Naive thymus-derived CD4-positive, alpha-beta T cell (primary cell): ENCODE measurements around the gene ASAP2. TPM values are rescaled to one million over a fixed set of nuclear protein-coding genes. Genes with fewer than 3 reads are reported as not detected.

Experiments
- ATAC-seq: fragments of 150-1000 bp; cut with Tn5 transposase; 2 replicates; pipeline ENCODE4 v1.10.0; 2021; ENCODE audit warnings: mild to moderate bottlenecking, moderate library complexity
- CTCF ChIA-PET: fragments of 350-600 bp; sonication (Branson Sonifier 250); formaldehyde crosslinking; loops from one replicate; lab custom pipeline; 2021; ENCODE audit warnings: antibody characterized with exemption; lab: Charles Lee
- POLR2A ChIA-PET: fragments of 350-600 bp; sonication (Branson Sonifier 250); formaldehyde crosslinking; loops from one replicate; lab custom pipeline; 2021; ENCODE audit warnings: antibody characterized with exemption, inconsistent platforms; lab: Charles Lee
- DNase-seq, 9 donors: peaks; one replicate each; pipeline versions ENCODE4 v3.0.0 to v3.0.0-alpha.2; 2020 to 2022; ENCODE audit warnings: mixed read lengths in 1 of 9
- H3K27ac ChIP-seq: one replicate; pipeline ENCODE4 v1.7.0; 2013; ENCODE audit warnings: mild to moderate bottlenecking, low read depth, low read length, moderate library complexity
- H3K27me3 ChIP-seq, 2 donors: one replicate each; pipeline ENCODE4 v1.7.0; 2013; ENCODE audit warnings: low read length in 2 of 2, mild to moderate bottlenecking in 2 of 2, moderate library complexity in 2 of 2; ENCODE audit not compliant: control insufficient read depth in 2 of 2, insufficient read depth in 2 of 2
- H3K36me3 ChIP-seq, 3 experiments: 1 replicate in 2 of 3; 2 replicates in 1 of 3; pipeline ENCODE4 v1.7.0; 2013; ENCODE audit warnings: low read length in 3 of 3, mild to moderate bottlenecking in 3 of 3, moderate library complexity in 1 of 3; ENCODE audit not compliant: insufficient read depth in 3 of 3, control insufficient read depth in 2 of 3
- H3K4me1 ChIP-seq, 2 donors: one replicate each; pipeline ENCODE4 v1.7.0; 2013; ENCODE audit warnings: low read length in 2 of 2, mild to moderate bottlenecking in 2 of 2, moderate library complexity in 1 of 2; ENCODE audit not compliant: control insufficient read depth in 2 of 2, insufficient read depth in 2 of 2
- H3K4me3 ChIP-seq: 2 replicates; pipeline ENCODE4 v1.7.0; 2013; ENCODE audit warnings: mild to moderate bottlenecking, low read length
- H3K9me3 ChIP-seq, 3 experiments: 1 replicate in 2 of 3; 2 replicates in 1 of 3; pipeline ENCODE4 v1.7.0; 2013; ENCODE audit warnings: low read length in 3 of 3; ENCODE audit not compliant: control insufficient read depth in 2 of 3
- H3K27ac Mint-ChIP-seq, 9 donors: one replicate each; pipeline ENCODE4 v1.8.0; 2020 to 2022; ENCODE audit warnings: mixed read lengths in 9 of 9, mild to moderate bottlenecking in 8 of 9, moderate library complexity in 5 of 9, inconsistent platforms in 2 of 9
- H3K27me3 Mint-ChIP-seq, 5 donors: one replicate each; pipeline ENCODE4 v1.8.0; 2021 to 2022; ENCODE audit warnings: mixed read lengths in 5 of 5, mild to moderate bottlenecking in 1 of 5
- H3K36me3 Mint-ChIP-seq, 5 donors: one replicate each; pipeline ENCODE4 v1.8.0; 2020 to 2022; ENCODE audit warnings: mixed read lengths in 5 of 5, mild to moderate bottlenecking in 3 of 5, inconsistent platforms in 1 of 5
- H3K4me1 Mint-ChIP-seq, 7 donors: one replicate each; pipeline ENCODE4 v1.8.0; 2020 to 2022; ENCODE audit warnings: mixed read lengths in 7 of 7, mild to moderate bottlenecking in 3 of 7, inconsistent platforms in 1 of 7
- H3K4me3 Mint-ChIP-seq, 10 donors: one replicate each; pipeline ENCODE4 v1.8.0; 2020 to 2022; ENCODE audit warnings: mild to moderate bottlenecking in 10 of 10, mixed read lengths in 10 of 10, moderate library complexity in 6 of 10, inconsistent platforms in 2 of 10
- H3K9me3 Mint-ChIP-seq, 11 donors: one replicate each; pipeline ENCODE4 v1.8.0; 2020 to 2022; ENCODE audit warnings: mixed read lengths in 11 of 11, mild to moderate bottlenecking in 4 of 11, inconsistent platforms in 1 of 11, moderate library complexity in 1 of 11
- intact Hi-C, 2 donors: fragments of 100-400 bp; cut with micrococcal nuclease; formaldehyde crosslinking; loops; one replicate each; pipeline ENCODE4 v1.15.1; 2023
- polyA plus RNA-seq, 2 donors: library from polyadenylated mRNA; unstranded; fragments of 300-500 nt; fragmentation: Illumina TruSeq; gene quantifications; one replicate each; pipeline ENCODE4 v1.2.3, GENCODE V29; 2021
- total RNA-seq, 6 experiments: library from RNA in 5 of 6; stranded (reverse) in 5 of 6; gene quantifications; 1 replicate in 5 of 6; 2 replicates in 1 of 6; pipeline ENCODE4 v1.2.3 and lab custom pipeline; 2021 to 2026

The ASAP2 gene
- total and polyA plus RNA-seq, 7 experiments from 2014 or later: 0.10 to 1.2 (median 0.45) TPM; not detected in 4

DNA sequence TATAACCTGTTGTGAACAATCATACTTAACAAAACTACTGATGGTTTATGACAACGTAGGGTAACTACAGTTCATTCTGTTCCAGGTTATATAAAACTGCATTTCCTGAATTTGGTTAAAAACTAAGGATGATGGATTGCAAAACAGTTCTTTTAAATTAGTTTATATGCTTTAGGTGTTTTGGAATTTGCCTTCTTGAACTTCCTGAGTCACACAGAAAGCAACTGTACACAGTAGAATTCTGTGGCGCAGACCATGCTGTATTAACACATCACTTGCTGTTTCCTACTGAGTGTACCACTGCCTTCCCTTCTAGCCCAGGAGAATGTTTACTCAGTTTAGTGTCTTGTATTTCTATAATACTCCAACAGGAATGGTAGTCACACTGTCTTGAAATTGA lies 197.3 kb downstream of the ASAP2 start:
- Mint-ChIP-seq H3K4me3 (no peak overlapping the region), H3K27me3 (no peaks in the 10 kb centered on the region), H3K36me3 (peaks cover 0 to 14% (median 6%) of the 10 kb centered on the region in 5 donors), H3K27ac (no peak overlapping the region), H3K4me1 (peaks cover 0 to 4% (median 0%) of the 10 kb centered on the region in 7 donors), H3K9me3 (no peaks in the 10 kb centered on the region)
- CTCF ChIA-PET: interaction anchor here (0.6 kb wide), 1 partner anchor 71 kb away, joined by 3 read pairs; no protein-coding TSS in a partner anchor
- ATAC-seq (no peak), DNase-seq (no peak)
- intact Hi-C loops: no loop called here
- H3K4me3 ChIP-seq: no peak overlapping the region
- POLR2A ChIA-PET: interaction anchor here (0.6 kb wide), 1 partner anchor 72 kb away, joined by 5 read pairs; no protein-coding TSS in a partner anchor
- H3K9me3 ChIP-seq: no peaks in the 10 kb centered on the region
- peaks cover 0 to 19% (median 0%) of the 10 kb centered on the region in 3 experiments for H3K36me3 ChIP-seq
- H3K27ac ChIP-seq: no peak overlapping the region
- no peaks in the 10 kb centered on the region for H3K27me3 ChIP-seq
- no peaks in the 10 kb centered on the region for H3K4me1 ChIP-seq

DNA sequence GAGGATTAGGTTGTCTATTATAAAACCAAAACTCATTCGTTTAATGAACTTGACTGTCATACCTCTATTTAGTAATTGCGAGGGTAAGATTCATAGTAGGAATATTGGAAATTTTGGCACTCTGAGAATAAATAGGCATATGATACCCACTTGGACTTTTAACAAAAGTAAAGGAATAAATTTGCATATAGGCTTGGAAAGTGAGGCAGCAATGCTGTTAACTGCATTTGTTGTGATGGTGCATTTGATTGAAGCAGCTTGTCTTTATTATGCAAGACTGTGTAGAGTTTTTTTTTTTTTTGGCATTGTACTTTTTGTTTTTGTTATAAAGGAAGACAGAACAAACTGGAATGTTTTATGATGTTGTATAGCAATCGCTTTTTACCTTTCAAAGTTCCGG lies 197.8 kb downstream of the ASAP2 start:
- ATAC-seq: no peak
- DNase-seq: no peak
- Mint-ChIP-seq H3K27ac (no peak overlapping the region), H3K4me3 (no peak overlapping the region), H3K27me3 (no peaks in the 10 kb centered on the region), H3K4me1 (peaks cover 0 to 4% (median 0%) of the 10 kb centered on the region in 7 donors), H3K36me3 (peaks cover 0 to 19% (median 6%) of the 10 kb centered on the region in 5 donors), H3K9me3 (no peaks in the 10 kb centered on the region)
- intact Hi-C loops: no loop called here
- CTCF ChIA-PET: no interaction called here
- H3K36me3 ChIP-seq: peaks cover 0 to 24% (median 0%) of the 10 kb centered on the region in 3 experiments
- H3K4me3 ChIP-seq: no peak overlapping the region
- H3K9me3 ChIP-seq: no peaks in the 10 kb centered on the region
- no peak overlapping the region for H3K27ac ChIP-seq
- H3K4me1 ChIP-seq: no peaks in the 10 kb centered on the region
- POLR2A ChIA-PET: no interaction called here
- H3K27me3 ChIP-seq: no peaks in the 10 kb centered on the region

GRCh38 chr2:9405636-9406035 lies 199.0 kb downstream of the ASAP2 start:
- Mint-ChIP-seq H3K36me3 (peaks cover under 1 to 20% (median 7%) of the 10 kb centered on the region in 5 donors), H3K4me3 (no peak overlapping the region), H3K4me1 (peaks cover 0 to 3% (median 0%) of the 10 kb centered on the region in 7 donors), H3K9me3 (no peaks in the 10 kb centered on the region), H3K27me3 (no peaks in the 10 kb centered on the region), H3K27ac (no peak overlapping the region)
- intact Hi-C loops: no loop called here
- H3K27me3 ChIP-seq: no peaks in the 10 kb centered on the region
- ChIA-PET CTCF (no interaction called here), POLR2A (no interaction called here)
- H3K36me3 ChIP-seq: peaks cover 0 to 29% (median 0%) of the 10 kb centered on the region in 3 experiments
- H3K27ac ChIP-seq: no peak overlapping the region
- ATAC-seq: no peak
- no peak for DNase-seq
- no peaks in the 10 kb centered on the region for H3K9me3 ChIP-seq
- H3K4me1 ChIP-seq: no peaks in the 10 kb centered on the region
- H3K4me3 ChIP-seq: no peak overlapping the region

DNA sequence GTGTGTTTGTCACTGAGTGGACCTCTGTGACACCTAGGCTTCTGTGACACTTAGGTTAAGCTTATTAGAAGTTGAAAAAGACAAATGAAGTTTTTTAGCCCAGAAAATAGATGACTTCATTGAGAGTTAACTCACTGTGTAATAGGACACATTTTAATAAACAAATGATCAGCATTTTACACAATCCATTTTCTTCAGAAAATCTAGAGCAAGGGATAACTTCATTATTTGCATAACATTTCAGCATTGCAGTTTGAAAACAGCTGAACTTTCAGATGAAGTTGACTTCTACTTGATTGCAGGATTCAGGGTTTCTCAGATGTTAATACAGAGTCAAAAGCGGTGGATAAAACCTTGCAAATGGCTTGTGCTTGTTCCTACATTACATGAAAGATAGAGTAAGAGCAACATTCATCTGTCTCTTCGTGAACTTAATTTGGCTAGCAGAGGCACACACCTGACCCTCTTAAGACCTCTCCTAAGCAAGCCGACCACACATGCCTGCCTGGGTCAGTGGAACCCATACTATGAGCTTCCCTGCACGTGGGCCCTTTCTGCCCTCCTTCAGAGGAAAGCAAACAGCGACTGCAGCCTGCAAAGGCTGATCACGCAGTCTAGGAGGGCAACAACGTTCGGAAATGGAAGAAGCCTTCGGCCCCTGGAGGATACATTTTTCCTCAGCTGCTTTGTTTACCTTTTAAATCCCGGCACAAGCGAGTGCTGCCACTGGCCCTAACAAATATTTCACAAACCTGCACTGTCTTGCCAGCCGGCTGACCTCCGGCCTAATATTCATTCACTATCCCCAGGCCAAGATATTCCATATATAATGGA lies 200.1 kb downstream of the ASAP2 start:
- no peaks in the 10 kb centered on the region for H3K4me1 Mint-ChIP-seq
- no peaks in the 10 kb centered on the region for H3K9me3 Mint-ChIP-seq
- Histone ChIP-seq H3K27me3 (no peaks in the 10 kb centered on the region), H3K4me3 (no peak overlapping the region), H3K4me1 (no peaks in the 10 kb centered on the region), H3K27ac (no peak overlapping the region), H3K9me3 (no peaks in the 10 kb centered on the region), H3K36me3 (peaks cover 0 to 29% (median 0%) of the 10 kb centered on the region in 3 experiments)
- no peak overlapping the region for H3K4me3 Mint-ChIP-seq
- H3K27ac Mint-ChIP-seq: peak overlapping the region in 4 of 9 donors; percentile 22 to 76 (median 44)
- DNase-seq: no peak
- no peaks in the 10 kb centered on the region for H3K27me3 Mint-ChIP-seq
- intact Hi-C loops: no loop called here
- H3K36me3 Mint-ChIP-seq: peaks cover 3 to 27% (median 13%) of the 10 kb centered on the region in 5 donors
- POLR2A ChIA-PET: no interaction called here
- ATAC-seq: no peak
- CTCF ChIA-PET: no interaction called here

DNA sequence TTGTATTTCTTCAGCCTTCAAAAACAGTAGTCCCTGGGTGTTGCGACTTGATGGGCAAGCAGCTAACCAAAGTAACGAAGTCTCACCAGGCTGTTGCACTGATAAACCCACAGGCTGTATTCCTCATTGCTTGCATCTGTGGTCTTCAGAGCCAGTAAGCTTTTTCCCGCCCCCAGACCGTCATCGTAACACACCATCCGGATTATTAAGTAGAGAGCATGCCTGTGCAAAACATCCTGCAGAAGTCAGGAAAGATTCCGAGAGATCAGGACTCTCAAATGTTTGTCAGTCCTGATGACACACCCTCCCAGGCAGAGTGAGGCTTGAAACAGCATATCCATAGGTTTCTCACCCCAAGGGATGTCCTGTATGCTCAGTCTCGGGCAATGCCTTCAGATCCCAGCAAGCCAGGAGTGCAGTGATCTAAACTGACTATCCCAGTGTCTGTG lies 200.8 kb downstream of the ASAP2 start:
- ChIA-PET CTCF (no interaction called here), POLR2A (no interaction called here)
- Mint-ChIP-seq H3K4me3 (no peak overlapping the region), H3K27ac (peak overlapping the region in 1 of 9 donors; percentile 5), H3K27me3 (no peaks in the 10 kb centered on the region), H3K9me3 (no peaks in the 10 kb centered on the region), H3K36me3 (peaks cover 3 to 32% (median 14%) of the 10 kb centered on the region in 5 donors), H3K4me1 (no peaks in the 10 kb centered on the region)
- no peak overlapping the region for H3K4me3 ChIP-seq
- peaks cover 0 to 34% (median 3%) of the 10 kb centered on the region in 3 experiments for H3K36me3 ChIP-seq
- H3K9me3 ChIP-seq: no peaks in the 10 kb centered on the region
- DNase-seq (no peak), ATAC-seq (no peak)
- H3K27ac ChIP-seq: no peak overlapping the region
- intact Hi-C loops: no loop called here
- no peaks in the 10 kb centered on the region for H3K4me1 ChIP-seq
- H3K27me3 ChIP-seq: no peaks in the 10 kb centered on the region

GRCh38 chr2:9408641-9409151 lies 202.1 kb downstream of the ASAP2 start:
- ATAC-seq (no peak), DNase-seq (no peak)
- no peaks in the 10 kb centered on the region for H3K9me3 ChIP-seq
- H3K4me3 ChIP-seq: no peak overlapping the region
- intact Hi-C loops: no loop called here
- no peaks in the 10 kb centered on the region for H3K27me3 Mint-ChIP-seq
- peaks cover 0 to under 1% (median 0%) of the 10 kb centered on the region in 7 donors for H3K4me1 Mint-ChIP-seq
- peaks cover 0 to 37% (median 3%) of the 10 kb centered on the region in 3 experiments for H3K36me3 ChIP-seq
- ChIA-PET POLR2A (no interaction called here), CTCF (no interaction called here)
- H3K36me3 Mint-ChIP-seq: peaks cover 3 to 37% (median 14%) of the 10 kb centered on the region in 5 donors
- no peaks in the 10 kb centered on the region for H3K9me3 Mint-ChIP-seq
- no peak overlapping the region for H3K27ac Mint-ChIP-seq
- no peak overlapping the region for H3K4me3 Mint-ChIP-seq
- no peaks in the 10 kb centered on the region for H3K4me1 ChIP-seq
- no peaks in the 10 kb centered on the region for H3K27me3 ChIP-seq
- H3K27ac ChIP-seq: no peak overlapping the region
